ENCODE data around the gene HIP1. TPM values are rescaled to one million over a fixed set of nuclear protein-coding genes. Genes with fewer than 3 reads are reported as not detected.
A peak's percentile ranks its signal among the peaks of the same experiment; 100 is the strongest.

HIP1 gene
- total and polyA plus RNA-seq, 2 of the 13 experiments (the other 11 are each of a cell fraction or from before 2014, with no cell fraction given), result 4.5 to 6.2 TPM

DNA sequence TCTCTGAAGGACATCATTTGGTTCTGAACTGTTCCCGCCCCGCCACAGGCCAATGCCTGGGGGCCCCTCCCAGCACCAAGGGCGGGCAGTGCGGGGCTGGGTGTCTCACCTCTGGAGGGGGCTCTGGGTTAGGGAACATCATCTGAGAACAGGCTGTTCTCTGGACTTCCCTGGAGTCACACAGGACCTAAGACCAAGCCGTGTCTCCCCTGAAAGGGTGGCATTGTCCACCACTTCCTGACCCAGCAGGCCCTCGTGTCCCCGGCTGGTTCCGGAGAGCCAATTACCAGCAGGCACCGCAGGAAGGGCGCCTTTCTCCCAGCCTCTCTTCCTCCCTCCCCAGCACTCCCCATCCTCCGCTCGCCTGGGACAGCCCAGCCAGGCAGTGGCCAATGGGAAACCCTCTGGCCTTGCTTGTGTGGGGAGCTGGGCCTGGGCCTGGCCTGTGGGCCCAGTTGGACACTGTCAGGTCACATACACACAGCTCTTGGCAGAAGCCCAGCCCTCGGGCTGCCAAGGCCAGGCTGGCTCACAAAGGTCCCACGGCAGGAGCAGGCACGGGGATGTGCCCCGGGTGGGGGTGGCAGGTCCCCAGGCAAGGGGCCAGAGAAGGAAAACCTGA, 127.1 kb downstream of the HIP1 start (continued):
- TF ChIP-seq, protein P1, sequence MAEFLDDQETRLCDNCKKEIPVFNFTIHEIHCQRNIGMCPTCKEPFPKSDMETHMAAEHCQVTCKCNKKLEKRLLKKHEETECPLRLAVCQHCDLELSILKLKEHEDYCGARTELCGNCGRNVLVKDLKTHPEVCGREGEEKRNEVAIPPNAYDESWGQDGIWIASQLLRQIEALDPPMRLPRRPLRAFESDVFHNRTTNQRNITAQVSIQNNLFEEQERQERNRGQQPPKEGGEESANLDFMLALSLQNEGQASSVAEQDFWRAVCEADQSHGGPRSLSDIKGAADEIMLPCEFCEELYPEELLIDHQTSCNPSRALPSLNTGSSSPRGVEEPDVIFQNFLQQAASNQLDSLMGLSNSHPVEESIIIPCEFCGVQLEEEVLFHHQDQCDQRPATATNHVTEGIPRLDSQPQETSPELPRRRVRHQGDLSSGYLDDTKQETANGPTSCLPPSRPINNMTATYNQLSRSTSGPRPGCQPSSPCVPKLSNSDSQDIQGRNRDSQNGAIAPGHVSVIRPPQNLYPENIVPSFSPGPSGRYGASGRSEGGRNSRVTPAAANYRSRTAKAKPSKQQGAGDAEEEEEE (CRISPR knock-in tag; IDR thresholded peaks at IDR 0.05; ENCODE audit: borderline replicate concordance), result no peak
- no peak for TF ChIP-seq CHCHD3 (CRISPR knock-in tag; IDR thresholded peaks at IDR 0.05)
- no peak for TF ChIP-seq ZNF709 (CRISPR knock-in tag; IDR thresholded peaks at IDR 0.05)
- TF ChIP-seq, protein P2, sequence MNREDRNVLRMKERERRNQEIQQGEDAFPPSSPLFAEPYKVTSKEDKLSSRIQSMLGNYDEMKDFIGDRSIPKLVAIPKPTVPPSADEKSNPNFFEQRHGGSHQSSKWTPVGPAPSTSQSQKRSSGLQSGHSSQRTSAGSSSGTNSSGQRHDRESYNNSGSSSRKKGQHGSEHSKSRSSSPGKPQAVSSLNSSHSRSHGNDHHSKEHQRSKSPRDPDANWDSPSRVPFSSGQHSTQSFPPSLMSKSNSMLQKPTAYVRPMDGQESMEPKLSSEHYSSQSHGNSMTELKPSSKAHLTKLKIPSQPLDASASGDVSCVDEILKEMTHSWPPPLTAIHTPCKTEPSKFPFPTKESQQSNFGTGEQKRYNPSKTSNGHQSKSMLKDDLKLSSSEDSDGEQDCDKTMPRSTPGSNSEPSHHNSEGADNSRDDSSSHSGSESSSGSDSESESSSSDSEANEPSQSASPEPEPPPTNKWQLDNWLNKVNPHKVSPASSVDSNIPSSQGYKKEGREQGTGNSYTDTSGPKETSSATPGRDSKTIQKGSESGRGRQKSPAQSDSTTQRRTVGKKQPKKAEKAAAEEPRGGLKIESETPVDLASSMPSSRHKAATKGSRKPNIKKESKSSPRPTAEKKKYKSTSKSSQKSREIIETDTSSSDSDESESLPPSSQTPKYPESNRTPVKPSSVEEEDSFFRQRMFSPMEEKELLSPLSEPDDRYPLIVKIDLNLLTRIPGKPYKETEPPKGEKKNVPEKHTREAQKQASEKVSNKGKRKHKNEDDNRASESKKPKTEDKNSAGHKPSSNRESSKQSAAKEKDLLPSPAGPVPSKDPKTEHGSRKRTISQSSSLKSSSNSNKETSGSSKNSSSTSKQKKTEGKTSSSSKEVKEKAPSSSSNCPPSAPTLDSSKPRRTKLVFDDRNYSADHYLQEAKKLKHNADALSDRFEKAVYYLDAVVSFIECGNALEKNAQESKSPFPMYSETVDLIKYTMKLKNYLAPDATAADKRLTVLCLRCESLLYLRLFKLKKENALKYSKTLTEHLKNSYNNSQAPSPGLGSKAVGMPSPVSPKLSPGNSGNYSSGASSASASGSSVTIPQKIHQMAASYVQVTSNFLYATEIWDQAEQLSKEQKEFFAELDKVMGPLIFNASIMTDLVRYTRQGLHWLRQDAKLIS (CRISPR knock-in tag; IDR thresholded peaks at IDR 0.05), result no peak
- TF ChIP-seq, protein P3, sequence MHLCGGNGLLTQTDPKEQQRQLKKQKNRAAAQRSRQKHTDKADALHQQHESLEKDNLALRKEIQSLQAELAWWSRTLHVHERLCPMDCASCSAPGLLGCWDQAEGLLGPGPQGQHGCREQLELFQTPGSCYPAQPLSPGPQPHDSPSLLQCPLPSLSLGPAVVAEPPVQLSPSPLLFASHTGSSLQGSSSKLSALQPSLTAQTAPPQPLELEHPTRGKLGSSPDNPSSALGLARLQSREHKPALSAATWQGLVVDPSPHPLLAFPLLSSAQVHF (CRISPR knock-in tag; IDR thresholded peaks at IDR 0.05), result no peak
- TF ChIP-seq, protein P4, sequence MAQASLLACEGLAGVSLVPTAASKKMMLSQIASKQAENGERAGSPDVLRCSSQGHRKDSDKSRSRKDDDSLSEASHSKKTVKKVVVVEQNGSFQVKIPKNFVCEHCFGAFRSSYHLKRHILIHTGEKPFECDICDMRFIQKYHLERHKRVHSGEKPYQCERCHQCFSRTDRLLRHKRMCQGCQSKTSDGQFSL (CRISPR knock-in tag; IDR thresholded peaks at IDR 0.05), result no peak
- TF ChIP-seq, protein P5, sequence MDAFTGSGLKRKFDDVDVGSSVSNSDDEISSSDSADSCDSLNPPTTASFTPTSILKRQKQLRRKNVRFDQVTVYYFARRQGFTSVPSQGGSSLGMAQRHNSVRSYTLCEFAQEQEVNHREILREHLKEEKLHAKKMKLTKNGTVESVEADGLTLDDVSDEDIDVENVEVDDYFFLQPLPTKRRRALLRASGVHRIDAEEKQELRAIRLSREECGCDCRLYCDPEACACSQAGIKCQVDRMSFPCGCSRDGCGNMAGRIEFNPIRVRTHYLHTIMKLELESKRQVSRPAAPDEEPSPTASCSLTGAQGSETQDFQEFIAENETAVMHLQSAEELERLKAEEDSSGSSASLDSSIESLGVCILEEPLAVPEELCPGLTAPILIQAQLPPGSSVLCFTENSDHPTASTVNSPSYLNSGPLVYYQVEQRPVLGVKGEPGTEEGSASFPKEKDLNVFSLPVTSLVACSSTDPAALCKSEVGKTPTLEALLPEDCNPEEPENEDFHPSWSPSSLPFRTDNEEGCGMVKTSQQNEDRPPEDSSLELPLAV (CRISPR knock-in tag; conservative IDR thresholded peaks at IDR 0.05; ENCODE audit: low read depth), result no peak
- TF ChIP-seq TEAD3 (CRISPR knock-in tag; optimal IDR thresholded peaks at IDR 0.05; ENCODE audit: borderline replicate concordance), result no peak
- no peak for TF ChIP-seq TP53 (CRISPR knock-in tag; conservative IDR thresholded peaks at IDR 0.05)
- TF ChIP-seq, protein P6, sequence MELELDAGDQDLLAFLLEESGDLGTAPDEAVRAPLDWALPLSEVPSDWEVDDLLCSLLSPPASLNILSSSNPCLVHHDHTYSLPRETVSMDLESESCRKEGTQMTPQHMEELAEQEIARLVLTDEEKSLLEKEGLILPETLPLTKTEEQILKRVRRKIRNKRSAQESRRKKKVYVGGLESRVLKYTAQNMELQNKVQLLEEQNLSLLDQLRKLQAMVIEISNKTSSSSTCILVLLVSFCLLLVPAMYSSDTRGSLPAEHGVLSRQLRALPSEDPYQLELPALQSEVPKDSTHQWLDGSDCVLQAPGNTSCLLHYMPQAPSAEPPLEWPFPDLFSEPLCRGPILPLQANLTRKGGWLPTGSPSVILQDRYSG (CRISPR knock-in tag; IDR thresholded peaks at IDR 0.05), result no peak
- TF ChIP-seq GPN1 (CRISPR knock-in tag; IDR thresholded peaks at IDR 0.05; ENCODE audit: borderline replicate concordance), result no peak
- TF ChIP-seq, protein P7, sequence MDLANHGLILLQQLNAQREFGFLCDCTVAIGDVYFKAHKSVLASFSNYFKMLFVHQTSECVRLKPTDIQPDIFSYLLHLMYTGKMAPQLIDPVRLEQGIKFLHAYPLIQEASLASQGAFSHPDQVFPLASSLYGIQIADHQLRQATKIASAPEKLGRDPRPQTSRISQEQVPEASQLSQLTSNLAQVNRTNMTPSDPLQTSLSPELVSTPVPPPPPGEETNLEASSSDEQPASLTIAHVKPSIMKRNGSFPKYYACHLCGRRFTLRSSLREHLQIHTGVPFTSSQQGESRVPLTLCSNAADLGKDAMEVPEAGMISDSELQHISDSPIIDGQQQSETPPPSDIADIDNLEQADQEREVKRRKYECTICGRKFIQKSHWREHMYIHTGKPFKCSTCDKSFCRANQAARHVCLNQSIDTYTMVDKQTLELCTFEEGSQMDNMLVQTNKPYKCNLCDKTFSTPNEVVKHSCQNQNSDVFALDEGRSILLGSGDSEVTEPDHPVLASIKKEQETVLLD (CRISPR knock-in tag; IDR thresholded peaks at IDR 0.05; ENCODE audit: low read depth), result no peak
- 0 out of 2 replicates have a peak, but pooled peaks have one; percentile 46 for TF ChIP-seq NAIF1 (CRISPR knock-in tag; IDR thresholded peaks at IDR 0.05; ENCODE audit: borderline replicate concordance)
- TF ChIP-seq THYN1 (CRISPR knock-in tag; IDR thresholded peaks at IDR 0.05; ENCODE audit: borderline replicate concordance, low read depth), result no peak
- TF ChIP-seq STAT5B (CRISPR knock-in tag; IDR thresholded peaks at IDR 0.05), result no peak
- TF ChIP-seq, protein P8, sequence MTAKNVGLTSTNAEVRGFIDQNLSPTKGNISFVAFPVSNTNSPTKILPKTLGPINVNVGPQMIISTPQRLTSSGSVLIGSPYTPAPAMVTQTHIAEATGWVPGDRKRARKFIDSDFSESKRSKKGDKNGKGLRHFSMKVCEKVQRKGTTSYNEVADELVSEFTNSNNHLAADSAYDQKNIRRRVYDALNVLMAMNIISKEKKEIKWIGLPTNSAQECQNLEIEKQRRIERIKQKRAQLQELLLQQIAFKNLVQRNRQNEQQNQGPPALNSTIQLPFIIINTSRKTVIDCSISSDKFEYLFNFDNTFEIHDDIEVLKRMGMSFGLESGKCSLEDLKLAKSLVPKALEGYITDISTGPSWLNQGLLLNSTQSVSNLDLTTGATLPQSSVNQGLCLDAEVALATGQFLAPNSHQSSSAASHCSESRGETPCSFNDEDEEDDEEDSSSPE (CRISPR knock-in tag; IDR thresholded peaks at IDR 0.05), result peak; percentile 53
- no peak for TF ChIP-seq ZNF207 (IDR thresholded peaks at IDR 0.05; ENCODE audit: borderline replicate concordance)

Measured in HepG2 (cell line).